Measurements from ENCODE around the gene RRAS.

- TF ChIP-seq EP300 (IDR thresholded peaks at IDR 0.05; ENCODE audit: low read depth): no peak
- TF ChIP-seq, protein P1, sequence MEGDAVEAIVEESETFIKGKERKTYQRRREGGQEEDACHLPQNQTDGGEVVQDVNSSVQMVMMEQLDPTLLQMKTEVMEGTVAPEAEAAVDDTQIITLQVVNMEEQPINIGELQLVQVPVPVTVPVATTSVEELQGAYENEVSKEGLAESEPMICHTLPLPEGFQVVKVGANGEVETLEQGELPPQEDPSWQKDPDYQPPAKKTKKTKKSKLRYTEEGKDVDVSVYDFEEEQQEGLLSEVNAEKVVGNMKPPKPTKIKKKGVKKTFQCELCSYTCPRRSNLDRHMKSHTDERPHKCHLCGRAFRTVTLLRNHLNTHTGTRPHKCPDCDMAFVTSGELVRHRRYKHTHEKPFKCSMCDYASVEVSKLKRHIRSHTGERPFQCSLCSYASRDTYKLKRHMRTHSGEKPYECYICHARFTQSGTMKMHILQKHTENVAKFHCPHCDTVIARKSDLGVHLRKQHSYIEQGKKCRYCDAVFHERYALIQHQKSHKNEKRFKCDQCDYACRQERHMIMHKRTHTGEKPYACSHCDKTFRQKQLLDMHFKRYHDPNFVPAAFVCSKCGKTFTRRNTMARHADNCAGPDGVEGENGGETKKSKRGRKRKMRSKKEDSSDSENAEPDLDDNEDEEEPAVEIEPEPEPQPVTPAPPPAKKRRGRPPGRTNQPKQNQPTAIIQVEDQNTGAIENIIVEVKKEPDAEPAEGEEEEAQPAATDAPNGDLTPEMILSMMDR (IDR thresholded peaks at IDR 0.05): no peak
- no peak for TF ChIP-seq POLR2A (IDR thresholded peaks at IDR 0.05)
These were observed 11.3 kb upstream of the RRAS start for GRCh38 chr19:49651029-49651819.
